Small intestine (tissue), 7 donors: ENCODE measurements around the gene GREB1L. TPM values are rescaled to one million over a fixed set of nuclear protein-coding genes. Genes with fewer than 3 reads are reported as not detected.
"Not testable (repeated sequence)": the region's sequence is repeated elsewhere in the genome, so short reads cannot be mapped to it uniquely, and the experiment has no call there.

Experiments
- DNase-seq, 2 donors: peaks; one replicate each; pipeline versions ENCODE4 v3.0.0 to v3.0.0-alpha.2; 2013
- FAIRE-seq: peaks from 2 replicates; lab custom pipeline; 2012; peaks lifted over from hg19 to GRCh38; lab: Jason Lieb, UNC
- H3K27ac ChIP-seq, 3 donors: one replicate each; pipeline ENCODE4 v1.5.1; 2013; ENCODE audit warnings: low read length in 2 of 3, mild to moderate bottlenecking in 2 of 3, control low read depth in 1 of 3, inconsistent platforms in 1 of 3, low read depth in 1 of 3, moderate library complexity in 1 of 3
- H3K27me3 ChIP-seq, 3 donors: one replicate each; pipeline ENCODE4 v1.6.1; 2013; ENCODE audit warnings: low read length in 3 of 3, inconsistent platforms in 1 of 3; ENCODE audit not compliant: control insufficient read depth in 3 of 3, insufficient read depth in 3 of 3
- H3K36me3 ChIP-seq, 3 donors: one replicate each; pipeline ENCODE4 v1.6.1; 2013; ENCODE audit warnings: low read length in 3 of 3, inconsistent platforms in 1 of 3, low read depth in 1 of 3, mild to moderate bottlenecking in 1 of 3, moderate library complexity in 1 of 3; ENCODE audit not compliant: control insufficient read depth in 3 of 3, insufficient read depth in 2 of 3
- H3K4me1 ChIP-seq, 3 donors: one replicate each; pipeline ENCODE4 v1.6.1; 2013; ENCODE audit warnings: low read length in 2 of 3, inconsistent platforms in 1 of 3, low read depth in 1 of 3, mild to moderate bottlenecking in 1 of 3, moderate library complexity in 1 of 3; ENCODE audit not compliant: control insufficient read depth in 3 of 3, insufficient read depth in 2 of 3
- H3K4me3 ChIP-seq, 3 donors: one replicate each; pipeline ENCODE4 v1.5.1; 2013; ENCODE audit warnings: low read length in 3 of 3, control low read depth in 1 of 3, inconsistent platforms in 1 of 3, low read depth in 1 of 3, mild to moderate bottlenecking in 1 of 3, moderate library complexity in 1 of 3
- H3K9me3 ChIP-seq, 2 donors: one replicate each; pipeline ENCODE4 v1.6.1; 2013; ENCODE audit warnings: low read depth in 1 of 2, low read length in 1 of 2; ENCODE audit not compliant: control insufficient read depth in 2 of 2, insufficient read depth in 1 of 2
- WGBS, 3 donors: extraction: QIAGEN DNeasy Blood & Tissue Kit; methylation state at CpG; one replicate each; pipeline ENCODE4 v1.1.7; 2013; 5-methylcytosine and 5-hydroxymethylcytosine counted together
- polyA plus RNA-seq, 4 donors: library from polyadenylated mRNA; stranded (reverse) in 3 of 4; unstranded in 1 of 4; fragments of 200-250 nt in 3 of 4; fragments of 120-200 nt in 1 of 4; gene quantifications; one replicate each; pipeline versions ENCODE4 v1.2.1 to v1.2.3, GENCODE V29; 2013
- donor health status: healthy with polysubstance abuse.
- donor health status: control.
- donor health status: control.
- donor health status: Bipolar disorder and iron deficiency.
- donor health status: healthy.

Gene GREB1L
- polyA plus RNA-seq, 4 donors: under 0.01 to 2.4 (median 0.52) TPM; not detected in 1

DNA sequence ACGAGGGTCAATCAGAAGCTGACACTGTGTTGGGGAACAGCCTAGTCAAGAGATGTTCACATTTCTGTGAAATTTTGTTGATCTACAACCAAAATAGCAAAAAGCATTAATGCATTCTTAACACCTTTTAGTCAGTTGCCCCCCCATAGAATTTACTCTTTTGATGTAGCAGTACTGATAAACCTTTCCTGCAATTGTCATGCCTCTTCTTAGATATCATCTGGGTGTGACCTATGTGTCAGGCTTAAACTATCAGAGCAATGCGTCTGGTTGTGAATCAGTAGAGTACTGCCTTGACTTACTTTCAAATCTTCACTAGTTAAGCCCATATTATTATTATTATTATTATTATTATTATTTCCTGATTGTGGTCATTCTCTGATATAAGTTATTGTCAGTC lies 61.9 kb downstream of the GREB1L start:
- H3K36me3 ChIP-seq: no peaks in the 10 kb centered on the region
- H3K4me1 ChIP-seq: no peaks in the 10 kb centered on the region
- no peak overlapping the region for H3K4me3 ChIP-seq
- H3K27ac ChIP-seq: no peak overlapping the region
- H3K27me3 ChIP-seq: no peaks in the 10 kb centered on the region
- DNase-seq (no peak), FAIRE-seq (no peak)
- WGBS, 3 donors: 60 to 75% (median 66%) methylated on average over 2 of the region's 2 CpGs
- H3K9me3 ChIP-seq: no peaks in the 10 kb centered on the region

DNA sequence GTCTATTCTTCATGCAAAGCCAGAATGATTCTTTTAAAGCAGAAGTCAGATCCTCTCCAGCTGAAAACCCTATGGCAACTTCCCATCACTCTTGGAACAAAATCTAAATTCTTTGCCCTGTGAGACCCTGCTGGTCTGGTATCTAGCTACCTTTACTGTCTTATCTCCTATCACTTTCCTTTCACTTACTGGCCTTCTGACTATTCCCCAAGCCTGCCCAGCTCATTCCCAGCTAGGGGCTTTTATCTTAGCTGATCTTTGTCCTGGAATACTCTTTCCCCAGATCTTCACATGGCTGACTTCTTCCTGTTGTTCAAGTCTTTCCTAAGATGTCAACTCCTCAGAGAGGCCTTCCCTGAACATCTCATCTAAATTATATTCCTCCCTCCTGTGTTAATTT lies 63.6 kb downstream of the GREB1L start:
- H3K9me3 ChIP-seq: no peaks in the 10 kb centered on the region
- H3K27me3 ChIP-seq: no peaks in the 10 kb centered on the region
- H3K4me3 ChIP-seq: no peak overlapping the region
- H3K4me1 ChIP-seq: no peaks in the 10 kb centered on the region
- DNase-seq (no peak), FAIRE-seq (no peak)
- H3K27ac ChIP-seq: no peak overlapping the region
- no peaks in the 10 kb centered on the region for H3K36me3 ChIP-seq

DNA sequence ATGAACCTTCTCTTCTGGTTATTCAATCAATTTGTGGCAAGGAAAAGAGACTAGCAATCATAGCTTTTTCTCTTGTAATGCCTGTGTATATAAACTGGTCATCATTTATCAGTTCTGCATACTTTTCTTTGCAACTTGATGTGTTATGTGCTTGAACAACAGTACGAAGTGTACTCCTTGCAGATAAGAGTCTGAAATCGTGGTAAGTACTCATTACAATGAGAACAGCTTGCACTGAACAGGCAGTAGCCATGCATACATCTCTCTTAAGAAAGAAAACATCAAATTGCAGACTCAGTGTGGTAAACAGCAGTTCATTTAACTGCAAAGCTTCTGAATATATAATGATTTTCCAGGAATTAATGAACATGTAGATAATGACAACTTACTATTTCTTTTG lies 64.3 kb downstream of the GREB1L start:
- DNase-seq (no peak), FAIRE-seq (no peak)
- Histone ChIP-seq H3K9me3 (no peaks in the 10 kb centered on the region), H3K4me3 (no peak overlapping the region), H3K27me3 (no peaks in the 10 kb centered on the region), H3K27ac (no peak overlapping the region), H3K36me3 (no peaks in the 10 kb centered on the region), H3K4me1 (no peaks in the 10 kb centered on the region)
- 44 to 60% (median 44%) methylated on average over 2 of the region's 2 CpGs for WGBS, 3 donors

DNA sequence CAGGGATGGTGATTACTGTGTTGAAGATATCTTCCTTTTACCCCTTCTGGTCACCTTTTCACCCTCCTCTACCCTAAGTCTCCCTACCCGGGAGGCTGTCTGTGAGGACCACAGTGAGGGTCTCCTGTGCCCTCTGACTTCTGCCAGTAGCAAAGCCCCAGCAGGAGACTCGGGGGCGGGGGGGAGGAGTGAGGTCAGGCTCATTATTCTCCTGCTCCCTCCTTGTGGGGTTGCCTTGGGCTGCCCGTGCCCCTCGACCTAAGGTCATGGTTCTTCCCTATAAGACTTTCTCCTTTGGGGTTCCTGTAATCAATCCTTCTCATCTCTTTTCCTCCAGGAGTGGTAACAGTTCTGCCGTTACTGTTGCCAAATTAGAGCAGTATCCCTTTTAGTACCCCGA lies 65.5 kb downstream of the GREB1L start:
- no peaks in the 10 kb centered on the region for H3K36me3 ChIP-seq
- FAIRE-seq (no peak), DNase-seq (no peak)
- no peak overlapping the region for H3K27ac ChIP-seq
- no peak overlapping the region for H3K4me3 ChIP-seq
- H3K9me3 ChIP-seq: no peaks in the 10 kb centered on the region
- 64 to 84% (median 82%) methylated on average over 7 of the region's 7 CpGs for WGBS, 3 donors
- no peaks in the 10 kb centered on the region for H3K4me1 ChIP-seq
- H3K27me3 ChIP-seq: no peaks in the 10 kb centered on the region

DNA sequence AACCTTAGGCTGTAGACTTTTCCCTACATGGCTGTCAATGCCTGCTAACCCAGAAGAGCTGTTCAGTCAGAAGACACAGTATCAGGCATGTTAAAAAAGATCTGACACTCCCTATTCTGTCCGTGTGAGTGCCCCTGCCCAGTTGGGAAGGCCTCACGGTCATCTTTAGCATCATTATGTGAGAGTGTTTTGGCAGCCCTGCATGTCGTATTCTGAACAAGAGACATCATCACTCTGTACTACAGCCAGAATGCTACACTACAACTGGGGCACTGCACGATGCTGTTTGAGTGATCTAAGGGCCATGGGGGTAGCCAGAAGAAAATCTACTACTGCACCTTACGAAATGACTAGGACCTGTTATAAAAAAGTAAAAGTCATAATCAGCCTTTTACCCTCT lies 67.2 kb downstream of the GREB1L start:
- H3K36me3 ChIP-seq: no peaks in the 10 kb centered on the region
- DNase-seq: no peak
- no peak for FAIRE-seq
- no peaks in the 10 kb centered on the region for H3K9me3 ChIP-seq
- no peaks in the 10 kb centered on the region for H3K27me3 ChIP-seq
- H3K4me3 ChIP-seq: no peak overlapping the region
- 85 to 89% (median 87%) methylated on average over 5 of the region's 5 CpGs for WGBS, 3 donors
- no peaks in the 10 kb centered on the region for H3K4me1 ChIP-seq
- H3K27ac ChIP-seq: no peak overlapping the region

DNA sequence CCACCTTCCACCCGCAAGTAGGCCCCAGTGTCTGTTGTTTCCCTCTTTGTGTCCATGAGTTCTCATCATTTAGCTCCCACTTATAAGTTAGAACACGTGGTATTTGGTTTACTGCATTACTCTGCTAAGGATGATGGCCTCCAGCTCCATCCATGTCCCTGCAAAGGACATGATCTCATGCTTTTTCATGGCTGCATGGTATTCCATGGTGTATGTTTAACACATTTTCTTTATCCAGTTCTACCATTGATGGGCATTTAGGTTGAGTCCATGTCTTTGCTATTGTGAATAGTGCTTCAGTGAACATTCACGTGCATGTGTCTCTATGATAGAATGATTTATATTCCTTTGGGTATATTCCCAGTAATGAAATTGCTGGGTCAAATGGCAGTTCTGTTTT lies 69.9 kb downstream of the GREB1L start:
- H3K4me3 ChIP-seq, H3K27ac ChIP-seq, H3K27me3 ChIP-seq, DNase-seq, H3K9me3 ChIP-seq, H3K4me1 ChIP-seq, FAIRE-seq, H3K36me3 ChIP-seq: not testable (repeated sequence)
- WGBS, 3 donors: 88 to 90% (median 89%) methylated on average over 3 of the region's 3 CpGs

DNA sequence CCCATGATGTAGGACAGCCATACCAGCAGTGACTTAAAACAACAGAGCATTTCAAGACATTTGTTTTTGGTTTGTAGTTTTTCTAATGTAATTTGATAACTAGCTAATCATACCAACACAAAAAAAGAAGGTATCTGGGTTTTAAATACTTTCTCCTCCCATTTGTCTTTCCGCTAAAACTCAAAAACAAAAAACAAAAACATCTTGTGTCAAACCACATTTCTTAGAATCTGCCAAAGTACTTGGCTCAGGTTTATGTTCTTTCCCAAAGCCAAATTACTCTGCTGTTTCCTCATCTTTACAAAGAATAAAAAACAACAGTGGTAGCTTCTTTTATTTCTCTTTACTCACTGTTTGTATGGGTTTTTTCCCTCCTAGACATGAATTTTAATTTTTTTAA lies 71.5 kb downstream of the GREB1L start:
- no peak overlapping the region for H3K27ac ChIP-seq
- H3K27me3 ChIP-seq: no peaks in the 10 kb centered on the region
- no peak overlapping the region for H3K4me3 ChIP-seq
- DNase-seq (no peak), FAIRE-seq (no peak)
- 86 to 100% (median 92%) methylated on average over 1 of the region's 1 CpG for WGBS, 3 donors
- no peaks in the 10 kb centered on the region for H3K36me3 ChIP-seq
- no peaks in the 10 kb centered on the region for H3K4me1 ChIP-seq
- no peaks in the 10 kb centered on the region for H3K9me3 ChIP-seq

DNA sequence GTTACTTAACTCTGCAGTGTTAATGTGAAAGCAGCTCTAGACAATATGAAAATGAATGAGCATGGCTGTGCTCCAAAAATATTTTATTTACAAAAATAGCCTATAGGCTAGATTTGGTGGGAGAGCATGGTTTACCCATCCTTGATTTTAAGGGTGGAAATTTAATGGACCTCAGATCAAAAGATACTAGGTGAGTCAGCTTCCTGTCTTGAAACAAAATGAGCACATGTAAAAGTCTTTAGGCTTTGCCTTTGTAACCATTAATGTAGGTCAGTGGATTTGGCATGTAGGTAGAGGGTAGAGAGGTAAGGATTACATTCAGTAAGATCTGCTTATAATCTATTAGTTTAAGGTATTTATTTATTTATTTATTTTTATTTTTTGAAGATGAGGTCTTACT lies 72.7 kb downstream of the GREB1L start:
- Histone ChIP-seq H3K4me3 (no peak overlapping the region), H3K27me3 (no peaks in the 10 kb centered on the region), H3K27ac (no peak overlapping the region), H3K9me3 (no peaks in the 10 kb centered on the region), H3K36me3 (no peaks in the 10 kb centered on the region), H3K4me1 (no peaks in the 10 kb centered on the region)
- FAIRE-seq: no peak
- no peak for DNase-seq

DNA sequence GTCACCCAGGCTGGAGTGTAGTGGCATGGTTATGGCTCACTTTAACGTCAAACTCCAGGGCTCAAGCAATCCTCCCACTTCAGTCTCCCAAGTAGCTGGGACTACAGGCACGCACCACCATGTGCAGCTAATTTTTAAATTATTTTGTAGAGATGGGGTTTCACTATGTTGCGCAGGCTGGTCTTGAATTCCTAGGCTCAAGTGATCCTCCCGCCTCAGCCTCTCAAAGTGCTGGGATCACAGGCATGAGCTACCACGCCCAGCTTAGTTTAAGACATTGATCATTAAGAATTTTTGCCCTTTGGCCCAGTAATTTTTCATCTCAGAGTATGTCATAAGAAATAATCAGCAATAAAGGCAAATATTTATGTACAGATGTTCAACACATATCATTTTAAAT lies 73.1 kb downstream of the GREB1L start:
- WGBS, 3 donors: 75 to 88% (median 87%) methylated on average over 5 of the region's 5 CpGs
- not testable (repeated sequence) for H3K9me3 ChIP-seq, H3K27me3 ChIP-seq, H3K4me3 ChIP-seq, H3K27ac ChIP-seq, FAIRE-seq, H3K36me3 ChIP-seq, H3K4me1 ChIP-seq
- peak in 1 of 2 donors; percentile 27 for DNase-seq
